Transverse colon (tissue), 4 donors: ENCODE data around the gene AMBP. TPM values are rescaled to one million over a fixed set of nuclear protein-coding genes. Genes with fewer than 3 reads are reported as not detected.

ENCODE experiments used
- DNase-seq: peaks from one replicate; pipeline ENCODE4 v3.0.0-alpha.2; 2019
- H3K27ac ChIP-seq, 4 donors: fragments of 200-600 bp; sonication (generic); 2 replicates each; pipeline ENCODE4 v1.5.1; 2016 to 2018; ENCODE audit warnings: inconsistent platforms in 4 of 4
- H3K27me3 ChIP-seq: fragments of 200-600 bp; sonication (generic); 2 replicates; pipeline ENCODE4 v1.5.1; 2017; ENCODE audit warnings: inconsistent platforms
- H3K36me3 ChIP-seq, 4 donors: fragments of 200-600 bp; sonication (generic); 2 replicates each; pipeline ENCODE4 v1.5.1; 2017 to 2019; ENCODE audit warnings: inconsistent platforms in 4 of 4
- H3K4me1 ChIP-seq, 4 donors: fragments of 200-600 bp; sonication (generic); 2 replicates each; pipeline ENCODE4 v1.5.1; 2017 to 2020; ENCODE audit warnings: inconsistent platforms in 4 of 4
- H3K4me3 ChIP-seq, 4 donors: fragments of 200-600 bp; sonication (generic); 1 replicate in 1 of 4; 2 replicates in 3 of 4; pipeline versions ENCODE4 v1.5.1 to v1.6.1; 2017 to 2019; ENCODE audit warnings: inconsistent platforms in 4 of 4
- H3K9me3 ChIP-seq, 2 donors: fragments of 200-600 bp; sonication (generic); 2 replicates each; pipeline ENCODE4 v1.5.1; 2017 to 2019; ENCODE audit warnings: inconsistent platforms in 2 of 2
- CTCF ChIP-seq, 5 experiments: fragments of 200-600 bp in 3 of 5; fragments of 450-650 bp in 2 of 5; sonication (generic) in 3 of 5; IDR thresholded peaks; 1 replicate in 2 of 5; 2 replicates in 3 of 5; pipeline ENCODE4 v1.5.1; 2016 to 2017; ENCODE audit warnings: antibody characterized with exemption in 5 of 5, inconsistent platforms in 3 of 5, mild to moderate bottlenecking in 2 of 5, moderate library complexity in 1 of 5
- EP300 ChIP-seq: sonication (generic); formaldehyde crosslinking; IDR thresholded peaks from one replicate; pipeline ENCODE4 v1.6.1; 2017; ENCODE audit warnings: antibody characterized with exemption, low read depth
- POLR2A ChIP-seq: fragments of 450-650 bp; IDR thresholded peaks from one replicate; pipeline ENCODE4 v1.6.1; 2016; ENCODE audit warnings: antibody characterized with exemption, mild to moderate bottlenecking, moderate library complexity
- POLR2AphosphoS5 ChIP-seq, 3 donors: sonication (generic); formaldehyde crosslinking; IDR thresholded peaks; one replicate each; pipeline ENCODE4 v1.6.1; 2016; ENCODE audit warnings: antibody characterized with exemption in 3 of 3
- WGBS, 2 donors: methylation state at CpG; one replicate each; pipeline ENCODE4 v1.1.5; 2018; ENCODE audit warnings: low coverage in 1 of 2; 5-methylcytosine and 5-hydroxymethylcytosine counted together
- in situ Hi-C, 4 donors: fragments of 200-750 bp; cut with MboI; loops; one replicate each; pipeline versions ENCODE4 v1.15.0 to v1.15.1; 2017; ENCODE audit warnings: low sequenced_read_pairs in 3 of 4, low pct_ligation_motif_present in 1 of 4, low pct_unique_long_range_greater_than_20kb in 1 of 4
- intact Hi-C: fragments of 100-400 bp; cut with DNase I; formaldehyde crosslinking; loops from one replicate; pipeline ENCODE4 v1.15.1; 2023; ENCODE audit warnings: low total_unique reads
- total RNA-seq, 4 donors: library from RNA; depleted of rRNA; stranded (reverse); fragments of >200 nt; gene quantifications; one replicate each; pipeline ENCODE4 v1.1.0, GENCODE V29; 2016

AMBP gene
- total RNA-seq, 4 donors from 2014 or later, result 0.96 TPM; not detected in 3

GRCh38 chr9:114124666-114125475, 46.8 kb upstream of the AMBP start:
- peaks cover 0 to 4% (median 0%) of the 10 kb centered on the region in 4 donors for H3K4me1 ChIP-seq
- TF ChIP-seq POLR2AphosphoS5 (IDR thresholded peaks at IDR 0.05), result no peak
- no peak for TF ChIP-seq CTCF (IDR thresholded peaks at IDR 0.05)
- TF ChIP-seq POLR2A, result no peak
- TF ChIP-seq EP300, result no peak
- WGBS, 2 donors, result 84 to 86% methylated on average over 4 to 13 of the region's 13 CpGs
- intact Hi-C loops, result no loop called here
- H3K9me3 ChIP-seq, result no peaks in the 10 kb centered on the region
- no peak overlapping the region for H3K4me3 ChIP-seq
- in situ Hi-C loops, result no loop called here
- H3K27ac ChIP-seq, result no peak overlapping the region
- no peaks in the 10 kb centered on the region for H3K27me3 ChIP-seq
- H3K36me3 ChIP-seq, result no peaks in the 10 kb centered on the region
- no peak for DNase-seq

- TF ChIP-seq CTCF (IDR thresholded peaks at IDR 0.05) (no peak), EP300 (no peak), POLR2A (no peak), POLR2AphosphoS5 (IDR thresholded peaks at IDR 0.05) (no peak)
- Histone ChIP-seq H3K9me3 (no peaks in the 10 kb centered on the region), H3K27me3 (no peaks in the 10 kb centered on the region), H3K36me3 (no peaks in the 10 kb centered on the region), H3K27ac (no peak overlapping the region), H3K4me1 (peaks cover 0 to 5% (median 0%) of the 10 kb centered on the region in 4 donors), H3K4me3 (no peak overlapping the region)
- 47 to 91% methylated on average over 1 of the region's 1 CpG for WGBS, 2 donors
- intact Hi-C loops (no loop called here), in situ Hi-C loops (no loop called here)
- DNase-seq, result no peak
Observed at GRCh38 chr9:114124138-114124537, 46.0 kb upstream of the AMBP start.

GRCh38 chr9:114123031-114123977, 45.2 kb upstream of the AMBP start:
- intact Hi-C loops, result no loop called here
- Histone ChIP-seq H3K27me3 (no peaks in the 10 kb centered on the region), H3K4me3 (no peak overlapping the region), H3K4me1 (peaks cover 0 to 5% (median 0%) of the 10 kb centered on the region in 4 donors), H3K9me3 (no peaks in the 10 kb centered on the region), H3K27ac (no peak overlapping the region), H3K36me3 (no peaks in the 10 kb centered on the region)
- no peak for DNase-seq
- 79% methylated on average over 9 of the region's 9 CpGs; no CpG with 5 or more reads in 1 of the 2 donors for WGBS, 2 donors
- in situ Hi-C loops, result no loop called here
- no peak for TF ChIP-seq POLR2A

- 87 to 100% methylated on average over 1 to 9 of the region's 9 CpGs for WGBS, 2 donors
Observed at GRCh38 chr9:114122136-114123027, 44.3 kb upstream of the AMBP start.

More at GRCh38 chr9:114122136-114123027, 44.3 kb upstream of the AMBP start:
- no peaks in the 10 kb centered on the region for H3K9me3 ChIP-seq
- TF ChIP-seq POLR2A, result no peak
- peaks cover 4% of the 10 kb centered on the region for H3K27me3 ChIP-seq
- no peak overlapping the region for H3K4me3 ChIP-seq
- DNase-seq, result no peak
- intact Hi-C loops, result no loop called here
- in situ Hi-C loops, result no loop called here
- H3K36me3 ChIP-seq, result no peaks in the 10 kb centered on the region
- peaks cover 0 to 5% (median 0%) of the 10 kb centered on the region in 4 donors for H3K4me1 ChIP-seq
- H3K27ac ChIP-seq, result no peak overlapping the region
